VCaP (cell line): ENCODE measurements around the gene LRRC3C.

Experiments used
- H3K27ac ChIP-seq: fragments of 450-650 bp; 2 replicates; pipeline ENCODE4 v1.5.1; 2017
- CTCF ChIP-seq: fragments of 450-650 bp; conservative IDR thresholded peaks from 2 replicates; pipeline ENCODE4 v1.5.1; 2017; ENCODE audit warnings: mild to moderate bottlenecking, moderate library complexity

Gene LRRC3C

GRCh38 chr17:39925282-39926134 is 2.0 kb upstream of the LRRC3C start:
- peak overlapping the region; percentile 75; the same call in 1 of the 2 replicates for H3K27ac ChIP-seq
- no peak for TF ChIP-seq CTCF

- H3K27ac ChIP-seq = peak overlapping the region; percentile 75
- TF ChIP-seq CTCF = no peak
Measured at GRCh38 chr17:39926135-39926587, 1.4 kb upstream of the LRRC3C start.

GRCh38 chr17:39926588-39927100 is 888 bp upstream of the LRRC3C start:
- peak overlapping the region; percentile 75 for H3K27ac ChIP-seq
- TF ChIP-seq CTCF = no peak

- no peak for TF ChIP-seq CTCF
- peak overlapping the region; percentile 75 for H3K27ac ChIP-seq
Measured at GRCh38 chr17:39927929-39928857, 661 bp downstream of the LRRC3C start.

GRCh38 chr17:39928858-39929645 is 1.5 kb downstream of the LRRC3C start:
- TF ChIP-seq CTCF = no peak
- no peak overlapping the region for H3K27ac ChIP-seq

- no peak for TF ChIP-seq CTCF
- no peak overlapping the region for H3K27ac ChIP-seq
Measured at GRCh38 chr17:39929646-39930407, 2.3 kb downstream of the LRRC3C start.
